Osteoblast (primary cell): ENCODE measurements around the gene FCMR. TPM values are rescaled to one million over a fixed set of nuclear protein-coding genes. Genes with fewer than 3 reads are reported as not detected.

Experiments used
- DNase-seq: peaks from one replicate; pipeline ENCODE4 v3.0.0; 2011; ENCODE audit warnings: low spot score, mixed read lengths; ENCODE audit not compliant: insufficient read length; ENCODE audit errors: missing footprints
- H2AFZ ChIP-seq: 2 replicates; pipeline ENCODE4 v1.6.0; 2011; ENCODE audit warnings: mild to moderate bottlenecking, low read length
- H3K27ac ChIP-seq: 2 replicates; pipeline ENCODE4 v1.5.1; 2011; ENCODE audit warnings: mild to moderate bottlenecking, low read depth, low read length, moderate library complexity
- H3K27me3 ChIP-seq: 2 replicates; pipeline ENCODE4 v1.6.0; 2012; ENCODE audit warnings: mild to moderate bottlenecking, control low read depth, inconsistent platforms, low read length, moderate library complexity; ENCODE audit not compliant: insufficient read depth
- H3K36me3 ChIP-seq: 2 replicates; pipeline ENCODE4 v1.5.1; 2011; ENCODE audit warnings: mild to moderate bottlenecking, low read length, control low read depth, moderate library complexity; ENCODE audit not compliant: insufficient read depth
- H3K4me1 ChIP-seq: 2 replicates; pipeline ENCODE4 v1.5.1; 2011; ENCODE audit warnings: mild to moderate bottlenecking, low read length, control low read depth, moderate library complexity; ENCODE audit not compliant: insufficient read depth
- H3K4me2 ChIP-seq: 2 replicates; pipeline ENCODE4 v1.6.0; 2011; ENCODE audit warnings: mild to moderate bottlenecking, low read length; ENCODE audit not compliant: insufficient read depth
- H3K4me3 ChIP-seq: fragments of 200-600 bp; sonication (generic); 3 replicates; pipeline ENCODE4 v1.5.1; 2012; ENCODE audit warnings: mild to moderate bottlenecking, low read length, inconsistent platforms; ENCODE audit not compliant: insufficient read depth
- H3K79me2 ChIP-seq: 2 replicates; pipeline ENCODE4 v1.6.0; 2012; ENCODE audit warnings: mild to moderate bottlenecking, low read length, control low read depth, inconsistent platforms; ENCODE audit not compliant: insufficient read depth
- H3K9me3 ChIP-seq: 2 replicates; pipeline ENCODE4 v1.5.1; 2011; ENCODE audit warnings: low read depth, low read length, control low read depth
- H4K20me1 ChIP-seq: 2 replicates; pipeline ENCODE4 v1.6.0; 2012; ENCODE audit warnings: mild to moderate bottlenecking, low read length, control low read depth; ENCODE audit not compliant: insufficient read depth
- total RNA-seq: library from RNA; depleted of rRNA; stranded (reverse); fragments of >200 nt; gene quantifications from 2 replicates; pipeline ENCODE4 v1.2.3, GENCODE V29; 2012
- TF ChIP-seq, protein P1 (sequence below): IDR thresholded peaks from 2 replicates; pipeline ENCODE4 v1.5.1; 2011; ENCODE audit warnings: mild to moderate bottlenecking, low read depth, low read length, moderate library complexity; ENCODE audit errors: extremely low read depth

The FCMR gene
- total RNA-seq, 1 donor: not detected

DNA sequence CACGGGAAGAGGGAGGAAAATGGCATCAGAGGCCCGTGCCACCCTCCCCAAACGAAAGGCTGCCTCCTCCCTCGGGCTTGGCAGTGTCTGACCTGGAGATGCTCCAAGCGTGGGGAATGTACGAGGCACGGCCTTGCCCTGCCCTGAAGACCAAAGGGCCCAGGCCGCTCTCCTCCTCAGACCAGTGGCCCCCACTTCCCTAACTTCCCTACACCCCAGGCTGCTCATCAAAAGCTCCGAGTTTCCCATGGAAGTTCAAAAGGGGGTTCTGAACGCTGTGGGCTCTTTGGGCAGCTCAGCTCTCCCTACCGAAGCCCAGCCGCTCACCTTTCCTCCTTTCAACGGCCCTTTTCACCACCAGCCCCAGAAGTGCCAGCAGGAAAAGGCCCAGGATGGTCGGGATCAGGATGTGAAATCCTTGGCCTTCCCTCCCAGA is 11.8 kb downstream of the FCMR start:
- Histone ChIP-seq H3K36me3 (no peaks in the 10 kb centered on the region), H3K4me1 (peaks cover 8% of the 10 kb centered on the region), H4K20me1 (no peaks in the 10 kb centered on the region), H3K27me3 (peaks cover 34% of the 10 kb centered on the region), H3K4me2 (peak overlapping the region; percentile 74), H3K27ac (no peak overlapping the region), H3K79me2 (no peaks in the 10 kb centered on the region), H2AFZ (peak overlapping the region; percentile 70), H3K4me3 (peak overlapping the region; percentile 65), H3K9me3 (no peaks in the 10 kb centered on the region)
- no peak for DNase-seq
- TF ChIP-seq, protein P1, sequence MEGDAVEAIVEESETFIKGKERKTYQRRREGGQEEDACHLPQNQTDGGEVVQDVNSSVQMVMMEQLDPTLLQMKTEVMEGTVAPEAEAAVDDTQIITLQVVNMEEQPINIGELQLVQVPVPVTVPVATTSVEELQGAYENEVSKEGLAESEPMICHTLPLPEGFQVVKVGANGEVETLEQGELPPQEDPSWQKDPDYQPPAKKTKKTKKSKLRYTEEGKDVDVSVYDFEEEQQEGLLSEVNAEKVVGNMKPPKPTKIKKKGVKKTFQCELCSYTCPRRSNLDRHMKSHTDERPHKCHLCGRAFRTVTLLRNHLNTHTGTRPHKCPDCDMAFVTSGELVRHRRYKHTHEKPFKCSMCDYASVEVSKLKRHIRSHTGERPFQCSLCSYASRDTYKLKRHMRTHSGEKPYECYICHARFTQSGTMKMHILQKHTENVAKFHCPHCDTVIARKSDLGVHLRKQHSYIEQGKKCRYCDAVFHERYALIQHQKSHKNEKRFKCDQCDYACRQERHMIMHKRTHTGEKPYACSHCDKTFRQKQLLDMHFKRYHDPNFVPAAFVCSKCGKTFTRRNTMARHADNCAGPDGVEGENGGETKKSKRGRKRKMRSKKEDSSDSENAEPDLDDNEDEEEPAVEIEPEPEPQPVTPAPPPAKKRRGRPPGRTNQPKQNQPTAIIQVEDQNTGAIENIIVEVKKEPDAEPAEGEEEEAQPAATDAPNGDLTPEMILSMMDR: no peak

DNA sequence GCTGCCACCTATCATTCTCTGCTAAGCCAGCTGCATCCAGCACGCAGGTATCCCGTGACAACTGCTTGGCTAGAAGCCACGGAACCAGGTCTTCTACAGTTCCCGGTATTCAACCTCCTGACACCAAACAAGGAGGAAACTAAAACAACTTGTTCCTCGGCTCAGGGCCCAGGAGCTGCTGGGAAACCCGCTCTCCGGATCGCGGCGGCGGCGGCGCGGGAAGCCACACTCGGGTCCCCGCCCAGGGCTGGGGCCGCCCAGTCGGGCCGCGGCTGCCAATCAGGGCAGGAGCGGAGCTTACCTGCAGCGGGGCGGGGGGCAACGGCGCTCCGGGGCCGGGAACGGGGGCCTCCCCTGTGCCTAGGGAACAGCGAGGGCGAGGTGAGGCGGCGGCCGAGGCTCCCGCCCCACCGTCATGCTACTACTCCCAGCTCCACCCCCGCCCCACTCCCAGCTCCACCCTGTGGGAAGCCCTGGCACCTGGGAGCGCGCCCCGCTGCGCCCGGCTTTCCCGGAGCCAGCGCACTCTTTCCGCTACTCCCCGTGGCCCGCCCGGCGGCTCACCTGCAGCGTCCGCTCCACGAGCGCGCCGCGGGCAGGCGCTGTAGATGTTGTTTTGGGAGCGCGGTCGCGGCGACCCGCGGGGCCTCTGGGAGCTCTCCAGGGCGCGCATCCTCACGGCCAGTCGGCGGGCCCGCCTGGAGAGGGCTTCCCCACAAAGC is 12.4 kb downstream of the FCMR start:
- Histone ChIP-seq H3K4me3 (peak overlapping the region; percentile 65), H3K4me1 (peaks cover 14% of the 10 kb centered on the region), H4K20me1 (no peaks in the 10 kb centered on the region), H3K27ac (no peak overlapping the region), H3K4me2 (peak overlapping the region; percentile 74), H3K79me2 (no peaks in the 10 kb centered on the region), H3K36me3 (no peaks in the 10 kb centered on the region), H3K27me3 (peaks cover 32% of the 10 kb centered on the region), H2AFZ (peak overlapping the region; percentile 70), H3K9me3 (no peaks in the 10 kb centered on the region)
- TF ChIP-seq, protein P1: no peak
- DNase-seq: no peak

DNA sequence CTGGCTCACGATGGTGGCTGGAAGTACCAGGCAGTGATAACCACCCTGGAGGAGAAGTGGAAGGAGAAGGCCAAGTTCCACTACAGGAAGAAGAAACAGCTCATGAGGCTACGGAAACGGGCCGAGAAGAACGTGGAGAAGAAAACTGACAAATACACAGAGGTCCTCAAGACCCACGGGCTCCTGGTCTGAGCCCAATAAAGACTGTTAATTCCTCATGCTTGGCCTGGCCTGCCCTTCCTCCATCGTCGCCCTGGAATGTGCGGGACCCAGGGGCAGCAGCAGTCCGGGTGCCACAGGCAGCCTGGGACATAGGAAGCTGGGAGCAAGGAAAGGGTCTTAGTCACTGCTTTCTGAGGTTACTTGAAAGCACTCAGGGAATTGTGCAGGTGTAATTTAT is 13.7 kb downstream of the FCMR start:
- Histone ChIP-seq H4K20me1 (no peaks in the 10 kb centered on the region), H3K4me3 (no peak overlapping the region), H3K4me1 (peaks cover 15% of the 10 kb centered on the region), H3K27ac (no peak overlapping the region), H3K79me2 (no peaks in the 10 kb centered on the region), H3K27me3 (peaks cover 23% of the 10 kb centered on the region), H3K36me3 (no peaks in the 10 kb centered on the region), H3K4me2 (no peak overlapping the region), H2AFZ (no peak overlapping the region), H3K9me3 (no peaks in the 10 kb centered on the region)
- no peak for DNase-seq
- TF ChIP-seq, protein P1: no peak

DNA sequence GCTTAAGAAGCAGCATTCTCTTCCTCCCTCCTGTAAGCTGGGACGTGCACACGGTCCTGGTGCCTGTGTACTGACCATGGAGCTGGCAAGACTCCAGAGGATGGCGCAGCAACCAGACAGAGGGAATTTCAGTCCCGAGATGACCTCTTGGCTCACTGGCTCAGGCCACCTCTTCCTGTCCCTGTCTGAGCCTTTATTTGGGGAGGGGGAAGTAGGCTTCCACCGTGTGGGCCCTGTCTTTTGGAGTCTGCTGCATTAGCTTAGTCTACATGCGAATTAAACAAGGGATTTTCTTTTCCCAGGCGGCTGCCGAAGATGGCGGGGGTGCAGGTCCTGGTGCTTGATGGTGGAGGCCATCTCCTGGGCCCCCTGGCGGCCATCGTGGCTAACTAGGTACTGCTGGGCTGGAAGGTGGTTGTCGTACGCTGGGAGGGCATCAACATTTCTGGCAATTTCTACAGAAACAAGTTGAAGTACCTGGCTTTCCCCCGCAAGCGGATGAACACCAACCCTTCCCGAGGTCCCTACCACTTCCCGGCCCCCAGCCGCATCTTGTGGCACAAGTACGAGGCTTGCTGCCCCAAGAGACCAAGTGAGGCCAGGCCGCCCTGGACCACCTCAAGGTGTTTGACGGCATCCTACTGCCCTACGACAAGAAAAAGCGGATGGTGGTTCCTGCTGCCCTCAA is 14.3 kb downstream of the FCMR start:
- Histone ChIP-seq H3K27ac (no peak overlapping the region), H4K20me1 (no peaks in the 10 kb centered on the region), H3K27me3 (peaks cover 18% of the 10 kb centered on the region), H3K9me3 (no peaks in the 10 kb centered on the region), H3K79me2 (no peaks in the 10 kb centered on the region), H3K4me1 (peaks cover 15% of the 10 kb centered on the region), H2AFZ (no peak overlapping the region), H3K4me3 (no peak overlapping the region), H3K4me2 (no peak overlapping the region), H3K36me3 (no peaks in the 10 kb centered on the region)
- no peak for DNase-seq
- TF ChIP-seq, protein P1: peak; percentile 32
